ENCODE data around the gene PPP1R12C.
"Not testable (repeated sequence)": the region's sequence is repeated elsewhere in the genome, so short reads cannot be mapped to it uniquely, and the experiment has no call there.

Gene PPP1R12C

GRCh38 chr19:55109527-55110291, 7.7 kb downstream of the PPP1R12C start:
- DNase-seq, result no peak

GRCh38 chr19:55107252-55107651, 10.2 kb downstream of the PPP1R12C start:
- DNase-seq, result not testable (repeated sequence)

DNA sequence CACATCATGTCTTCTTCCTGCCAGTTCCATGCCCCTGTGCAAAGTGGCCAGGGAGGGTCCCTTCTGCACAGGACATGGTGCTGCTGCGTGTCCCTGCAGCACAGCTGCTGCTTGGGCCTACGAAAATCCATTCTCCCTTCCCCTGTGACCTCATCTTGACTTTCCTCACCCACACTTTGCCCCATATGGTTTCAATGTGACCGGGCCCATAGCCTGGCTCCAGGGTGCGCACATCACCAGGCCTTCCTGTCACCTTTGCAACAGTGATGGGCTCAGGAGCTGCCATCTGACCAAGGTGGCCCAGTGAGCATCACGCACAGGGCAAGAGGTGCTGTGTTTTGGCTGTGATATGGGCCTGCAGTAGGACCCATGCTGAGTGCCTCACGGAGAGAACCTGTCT, 10.8 kb downstream of the PPP1R12C start:
- no peak for DNase-seq

GRCh38 chr19:55105237-55105636, 12.2 kb downstream of the PPP1R12C start:
- no peak for DNase-seq

DNA sequence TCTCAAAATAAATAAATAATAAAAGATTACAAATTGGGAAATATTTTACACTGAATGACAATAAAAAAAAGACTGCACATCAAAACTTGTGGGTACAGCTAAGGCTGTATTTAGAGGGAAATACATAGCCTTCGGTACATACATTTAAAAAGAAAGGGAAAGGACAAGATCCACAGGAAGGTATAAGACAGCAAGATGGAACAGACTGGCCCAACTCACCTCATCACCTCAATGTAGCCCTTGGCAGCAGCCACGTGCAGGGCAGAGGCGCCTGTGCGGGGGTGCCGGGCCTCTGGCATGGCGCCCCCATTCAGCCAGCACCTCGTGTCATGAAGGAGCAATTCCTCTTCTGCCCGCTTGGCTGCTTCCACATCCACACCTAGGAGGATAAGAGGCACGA, 14.2 kb downstream of the PPP1R12C start:
- DNase-seq, result no peak

GRCh38 chr19:55101261-55101660, 16.2 kb downstream of the PPP1R12C start:
- DNase-seq, result no peak

GRCh38 chr19:55099557-55100506, 17.6 kb downstream of the PPP1R12C start:
- no peak for DNase-seq

GRCh38 chr19:55098716-55099556, 18.5 kb downstream of the PPP1R12C start:
- DNase-seq, result no peak

DNA sequence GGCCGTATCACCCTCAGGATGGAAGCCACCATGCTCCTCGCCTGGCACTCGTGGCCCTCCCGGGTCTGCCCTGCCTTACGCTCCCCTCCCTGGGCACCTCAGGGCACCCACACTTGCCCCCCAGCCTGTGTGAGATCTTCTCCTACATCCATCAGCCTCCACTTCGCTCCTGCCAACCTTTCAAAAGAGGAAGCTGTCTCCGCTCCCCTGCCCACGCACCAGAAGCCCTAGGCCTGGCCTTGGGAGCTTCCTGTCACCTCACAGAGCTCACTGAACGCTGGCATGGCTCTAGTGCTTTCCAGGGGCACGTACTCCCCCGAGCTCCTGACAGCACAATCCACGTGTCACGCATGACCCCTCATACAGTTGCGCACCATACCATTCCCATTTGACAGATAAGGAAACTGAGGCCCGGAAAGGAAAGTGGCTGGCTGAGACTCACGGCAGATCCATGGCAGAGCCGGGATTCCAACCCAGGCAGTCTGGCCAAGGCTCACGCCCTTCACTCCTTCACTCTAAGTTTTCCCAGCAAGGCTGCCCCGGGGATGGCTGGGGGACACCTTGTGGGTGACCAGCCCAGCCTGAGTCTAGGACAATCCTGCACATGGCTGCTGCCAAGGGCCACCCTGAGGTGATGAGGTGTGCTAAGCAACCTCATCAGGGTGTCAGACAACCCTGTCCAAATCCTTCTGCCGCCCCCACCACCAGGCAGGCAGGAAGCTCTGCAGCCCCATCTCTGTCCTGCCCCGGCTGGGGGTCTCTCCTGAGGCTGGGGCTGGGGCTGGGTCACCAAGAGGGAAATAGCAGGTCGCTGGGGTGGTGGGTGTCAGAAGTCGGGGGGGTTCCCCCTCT, 19.3 kb downstream of the PPP1R12C start:
- DNase-seq, result peak; percentile 66

DNA sequence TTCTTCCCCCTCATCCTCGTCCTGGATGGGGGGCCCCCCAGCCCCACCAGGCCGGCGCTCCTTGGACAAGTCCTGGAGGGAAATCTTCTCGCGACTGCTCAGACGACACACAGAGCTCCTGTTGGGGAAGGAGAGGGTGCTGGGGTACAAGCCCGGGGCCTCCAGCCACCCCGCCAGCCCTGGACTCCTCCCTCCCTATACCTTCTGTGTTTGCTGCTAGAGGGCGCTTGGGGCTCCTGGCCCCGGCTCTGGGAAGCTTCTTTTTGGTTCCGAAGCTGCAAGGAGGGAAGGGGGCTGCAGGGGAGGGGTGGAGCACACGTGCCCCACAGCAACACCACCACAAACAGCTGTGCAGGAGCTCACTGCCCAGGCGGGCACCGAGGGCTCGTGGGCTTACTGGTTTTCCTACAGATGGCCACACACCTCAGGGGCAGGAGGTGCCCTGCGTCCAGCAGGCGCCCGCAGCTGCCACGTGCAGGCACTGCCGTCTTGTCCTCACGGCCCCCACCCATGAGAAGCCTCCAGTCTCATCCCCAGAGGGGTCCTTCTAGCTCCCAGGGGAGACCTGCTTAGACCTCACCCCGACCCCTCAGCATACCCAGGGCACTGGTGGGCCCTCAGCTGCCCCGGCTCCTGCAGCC, 21.3 kb downstream of the PPP1R12C start:
- no peak for DNase-seq

DNA sequence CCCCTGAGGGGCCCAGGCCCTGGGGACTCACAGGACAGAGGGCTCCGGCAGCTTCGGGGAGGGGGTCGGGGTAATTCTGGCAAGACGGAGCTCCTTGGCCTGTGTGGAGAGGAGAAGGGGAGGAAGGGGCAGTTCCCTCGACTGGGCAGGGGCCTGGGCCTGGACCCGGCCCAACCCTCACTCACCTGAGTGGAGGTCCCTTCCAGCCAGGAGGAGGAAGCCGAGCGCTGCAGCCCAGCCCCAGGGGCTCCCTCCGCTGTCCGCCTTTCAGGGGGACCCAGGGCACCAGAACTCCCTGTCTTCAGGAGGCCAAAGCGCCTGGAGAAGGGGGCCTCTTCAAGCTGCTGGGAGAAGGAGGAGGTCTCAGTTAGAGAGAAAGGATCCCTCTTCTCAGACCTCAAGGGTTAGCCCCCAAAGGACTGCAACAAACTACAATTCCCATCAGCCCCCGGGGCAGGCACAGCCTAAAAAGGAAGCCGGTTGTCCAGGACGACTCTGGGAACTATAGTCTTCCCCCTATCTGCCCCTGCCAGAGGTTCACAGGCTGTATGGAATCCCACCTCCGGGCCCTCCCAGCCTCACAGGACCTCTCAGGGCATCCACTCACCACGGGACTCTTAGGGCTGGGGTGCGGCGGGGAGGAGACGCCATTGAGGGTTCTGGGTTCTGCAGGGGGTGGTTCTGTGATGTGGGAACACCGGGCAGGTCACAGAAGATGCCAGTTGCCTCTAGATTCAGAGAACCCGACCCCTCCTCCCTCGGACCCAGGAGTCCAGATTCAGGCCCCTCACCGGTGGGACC, 22.0 kb downstream of the PPP1R12C start:
- DNase-seq, result no peak

DNA sequence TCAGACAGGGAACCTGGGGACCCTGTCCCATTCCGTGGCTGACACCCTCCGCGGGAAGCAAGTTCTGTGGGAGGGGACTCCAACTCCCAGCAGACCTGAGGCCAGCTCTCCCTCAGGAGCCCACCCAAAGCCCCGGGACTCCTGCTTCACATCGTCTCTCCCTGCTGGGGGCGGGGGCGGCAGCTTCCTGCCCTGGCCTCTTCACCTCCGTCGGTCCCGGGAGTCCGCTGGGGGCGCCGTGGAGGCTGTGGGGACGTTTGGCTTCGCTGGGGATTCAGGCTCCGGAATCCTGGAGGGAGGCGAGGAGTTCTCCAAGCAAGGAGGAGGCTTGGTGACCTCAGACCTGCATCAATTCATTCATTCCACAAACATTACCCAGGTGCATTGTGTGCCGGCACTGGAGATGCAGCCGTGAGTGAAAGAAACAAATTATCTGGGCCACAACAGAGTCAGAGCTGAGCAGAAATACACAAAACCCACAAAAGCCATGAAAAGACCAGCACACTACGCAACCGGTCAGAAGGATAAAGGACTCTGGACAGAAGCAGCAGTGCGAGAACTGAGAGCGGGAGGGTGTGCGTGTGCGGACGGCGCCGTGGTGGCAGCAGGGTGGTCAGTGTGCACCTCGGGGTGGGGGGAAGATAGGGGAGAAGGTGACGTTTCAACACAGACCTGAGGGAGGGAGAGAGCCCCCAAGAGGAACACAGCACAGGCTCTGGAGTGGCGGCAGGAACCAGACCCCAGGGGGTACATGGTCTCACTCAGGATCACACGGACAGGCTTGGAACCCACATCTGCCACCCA, 22.8 kb downstream of the PPP1R12C start:
- no peak for DNase-seq

DNA sequence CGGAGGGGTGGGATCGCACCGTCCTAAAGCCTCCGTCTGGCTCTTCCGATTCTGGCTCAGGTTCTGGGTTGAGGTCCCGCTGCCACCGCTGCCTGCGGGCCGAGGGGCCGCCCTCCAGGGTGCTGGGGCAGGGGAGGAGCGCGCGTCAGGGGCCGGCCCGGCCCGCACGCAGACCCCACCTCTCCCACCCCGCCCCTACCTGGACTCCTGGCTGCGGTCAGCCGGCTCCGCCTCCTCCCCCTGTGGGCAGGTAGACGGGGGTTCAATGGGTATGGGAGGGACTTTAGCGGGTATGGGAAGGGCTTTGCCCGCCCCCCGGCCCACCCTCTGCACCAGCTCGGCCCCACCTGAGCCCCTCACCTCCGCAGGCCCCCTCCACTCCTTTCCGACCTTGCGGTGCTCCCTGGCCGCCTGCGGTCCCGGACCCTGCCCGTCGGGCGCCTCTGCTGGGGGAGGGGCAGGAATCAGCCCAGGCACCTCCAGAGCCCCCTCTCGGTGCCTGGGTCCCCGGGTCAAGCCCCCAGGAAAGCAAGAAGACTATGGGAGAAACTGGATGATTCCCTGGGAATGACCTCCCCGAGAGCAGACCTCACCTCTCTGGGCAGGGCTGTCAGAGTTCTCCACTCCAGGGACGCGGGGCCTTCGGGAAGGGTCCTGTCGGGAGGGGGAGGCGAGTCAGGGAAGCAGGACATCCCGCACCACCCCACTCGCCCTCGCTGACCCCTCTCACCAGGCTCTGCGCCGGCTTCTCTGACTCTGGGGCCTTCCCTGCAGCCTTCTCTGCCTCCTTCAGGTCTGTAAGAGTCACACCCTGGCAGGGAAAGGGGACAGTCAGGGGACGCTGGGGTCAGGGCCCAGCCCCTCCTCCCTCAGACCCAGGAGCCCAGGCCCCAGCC, 24.8 kb downstream of the PPP1R12C start:
- no peak for DNase-seq

- no peak for DNase-seq
These were observed 25.5 kb downstream of the PPP1R12C start for GRCh38 chr19:55091955-55092354.

GRCh38 chr19:55091126-55091910, 26.1 kb downstream of the PPP1R12C start:
- DNase-seq, result no peak

DNA sequence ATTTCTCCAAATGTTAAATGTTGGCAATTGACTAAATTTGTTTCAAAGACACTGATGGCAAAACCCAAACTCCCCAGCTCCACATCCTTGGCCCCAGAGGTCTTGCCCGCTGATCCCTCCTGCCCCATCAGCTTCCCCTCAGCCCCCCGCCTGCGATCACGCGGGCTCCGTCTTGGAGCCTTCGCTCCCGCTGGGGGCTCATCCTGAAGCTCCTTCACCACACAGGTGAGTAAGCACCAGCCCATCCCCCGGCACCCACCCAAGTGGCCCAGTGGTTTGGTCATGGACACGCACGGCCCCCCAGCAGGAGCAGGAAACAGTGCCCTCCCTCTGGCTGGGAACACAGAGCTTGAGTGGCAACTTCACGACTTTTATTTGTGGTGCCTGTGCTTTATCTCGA, 26.9 kb downstream of the PPP1R12C start:
- no peak for DNase-seq

DNA sequence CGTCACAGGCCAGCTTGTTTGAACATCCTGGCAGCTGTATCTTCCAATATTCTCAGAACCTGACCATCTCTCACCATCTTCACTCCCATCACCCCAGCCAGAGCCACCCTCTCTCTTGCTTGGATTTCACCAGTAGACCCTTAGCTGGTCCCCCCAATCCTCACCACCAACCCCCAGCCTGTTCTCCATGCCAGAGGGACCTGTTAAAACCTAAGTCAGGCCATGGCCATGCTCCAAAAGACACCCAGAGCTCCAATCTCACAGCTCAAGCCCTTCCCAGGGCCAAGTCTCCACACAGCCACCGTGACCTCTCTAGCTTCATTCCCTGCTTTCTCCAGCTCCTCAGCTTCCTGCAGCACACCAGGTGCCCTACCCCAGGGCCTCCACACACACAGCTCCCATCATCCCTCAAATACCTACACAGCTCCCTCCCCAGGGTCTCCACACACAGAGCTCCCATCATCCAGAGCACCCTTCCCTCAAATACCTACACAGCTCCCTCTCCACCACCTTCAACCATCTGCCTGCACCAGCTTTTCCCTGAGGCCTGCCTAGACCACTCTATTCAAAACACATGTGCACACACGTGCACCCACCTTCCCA, 28.0 kb downstream of the PPP1R12C start:
- no peak for DNase-seq

All from GDM1 (cell line).